ENCODE results near the gene PCDH8. TPM values are rescaled to one million over a fixed set of nuclear protein-coding genes. Genes with fewer than 3 reads are reported as not detected.

PCDH8 gene
- total RNA-seq, 1 donor from 2014 or later = not detected

GRCh38 chr13:52815330-52815729, 33.1 kb downstream of the PCDH8 start:
- no peak for DNase-seq (ENCODE audit: extremely low read depth, low read depth, low spot score)

GRCh38 chr13:52812941-52813340, 35.5 kb downstream of the PCDH8 start:
- DNase-seq (ENCODE audit: extremely low read depth, low read depth, low spot score) = no peak

GRCh38 chr13:52811841-52812240, 36.6 kb downstream of the PCDH8 start:
- no peak for DNase-seq (ENCODE audit: extremely low read depth, low read depth, low spot score)

- DNase-seq (ENCODE audit: extremely low read depth, low read depth, low spot score) = no peak
These were observed 37.9 kb downstream of the PCDH8 start for GRCh38 chr13:52810526-52810925.

GRCh38 chr13:52810011-52810410, 38.4 kb downstream of the PCDH8 start:
- no peak for DNase-seq (ENCODE audit: extremely low read depth, low read depth, low spot score)

GRCh38 chr13:52809310-52809769, 39.1 kb downstream of the PCDH8 start:
- DNase-seq (ENCODE audit: extremely low read depth, low read depth, low spot score) = peak; percentile 68

- no peak for DNase-seq (ENCODE audit: extremely low read depth, low read depth, low spot score)
These were observed 39.6 kb downstream of the PCDH8 start for GRCh38 chr13:52808842-52809219.

- DNase-seq (ENCODE audit: extremely low read depth, low read depth, low spot score) = no peak
These were observed 42.4 kb downstream of the PCDH8 start for GRCh38 chr13:52806029-52806428.

- no peak for DNase-seq (ENCODE audit: extremely low read depth, low read depth, low spot score)
These were observed 44.2 kb downstream of the PCDH8 start for GRCh38 chr13:52804202-52804641.

GRCh38 chr13:52800856-52801255, 47.6 kb downstream of the PCDH8 start:
- DNase-seq (ENCODE audit: extremely low read depth, low read depth, low spot score) = no peak

GRCh38 chr13:52798770-52799430, 49.5 kb downstream of the PCDH8 start:
- no peak for DNase-seq (ENCODE audit: extremely low read depth, low read depth, low spot score)

- DNase-seq (ENCODE audit: extremely low read depth, low read depth, low spot score) = no peak
These were observed 51.3 kb downstream of the PCDH8 start for GRCh38 chr13:52797176-52797575.

GRCh38 chr13:52794589-52794988, 53.9 kb downstream of the PCDH8 start:
- DNase-seq (ENCODE audit: extremely low read depth, low read depth, low spot score) = no peak

GRCh38 chr13:52793515-52794061, 54.9 kb downstream of the PCDH8 start:
- DNase-seq (ENCODE audit: extremely low read depth, low read depth, low spot score) = no peak

Other genes starting within 250 kb of the PCDH8 start
- gene HNRNPA1L2, start 206.2 kb downstream of the PCDH8 start, total RNA-seq = 0.78 and 6.0 TPM in 2 replicates
- 39.7 and 54.0 TPM in 2 replicates for gene SUGT1, start 195.8 kb downstream of the PCDH8 start, total RNA-seq
- gene CNMD, start 108.8 kb downstream of the PCDH8 start, total RNA-seq = not detected in 2 replicates
- gene OLFM4, start 180.2 kb upstream of the PCDH8 start, total RNA-seq = not detected in 2 replicates